ENCODE data around the gene PRMT3.
"Not testable (repeated sequence)": the region's sequence is repeated elsewhere in the genome, so short reads cannot be mapped to it uniquely, and the experiment has no call there.

PRMT3 gene

GRCh38 chr11:20373568-20374209 lies 13.8 kb upstream of the PRMT3 start:
- DNase-seq (ENCODE audit: insufficient read length, low spot score) (no peak), FAIRE-seq (no peak)

GRCh38 chr11:20374741-20375300 lies 12.7 kb upstream of the PRMT3 start:
- FAIRE-seq = no peak
- no peak for DNase-seq (ENCODE audit: insufficient read length, low spot score)

GRCh38 chr11:20376162-20376730 lies 11.3 kb upstream of the PRMT3 start:
- no peak for DNase-seq (ENCODE audit: insufficient read length, low spot score)
- FAIRE-seq = no peak

GRCh38 chr11:20385996-20386395 lies 1.5 kb upstream of the PRMT3 start:
- FAIRE-seq; DNase-seq (ENCODE audit: insufficient read length, low spot score): not testable (repeated sequence)

- FAIRE-seq = no peak
- DNase-seq (ENCODE audit: insufficient read length, low spot score) = no peak
Measured at GRCh38 chr11:20388096-20389055, 860 bp downstream of the PRMT3 start.

- DNase-seq (ENCODE audit: insufficient read length, low spot score) = peak; percentile 23
- no peak for FAIRE-seq
Measured at GRCh38 chr11:20397281-20397680, 9.8 kb downstream of the PRMT3 start.

- FAIRE-seq (no peak), DNase-seq (ENCODE audit: insufficient read length, low spot score) (no peak)
Measured at GRCh38 chr11:20399498-20399897, 12.0 kb downstream of the PRMT3 start.

- FAIRE-seq = no peak
- DNase-seq (ENCODE audit: insufficient read length, low spot score) = no peak
Measured at GRCh38 chr11:20403059-20403458, 15.5 kb downstream of the PRMT3 start.

GRCh38 chr11:20406484-20406883 lies 19.0 kb downstream of the PRMT3 start:
- FAIRE-seq (no peak), DNase-seq (ENCODE audit: insufficient read length, low spot score) (no peak)

GRCh38 chr11:20407344-20407743 lies 19.8 kb downstream of the PRMT3 start:
- DNase-seq (ENCODE audit: insufficient read length, low spot score) = no peak
- FAIRE-seq = no peak

- FAIRE-seq (no peak), DNase-seq (ENCODE audit: insufficient read length, low spot score) (no peak)
Measured at GRCh38 chr11:20415432-20415831, 27.9 kb downstream of the PRMT3 start.

- peak; percentile 9 for FAIRE-seq
Measured at GRCh38 chr11:20417771-20418170, 30.3 kb downstream of the PRMT3 start.

GRCh38 chr11:20421946-20422345 lies 34.4 kb downstream of the PRMT3 start:
- peak; percentile 9 for FAIRE-seq

More at GRCh38 chr11:20417771-20418170, 30.3 kb downstream of the PRMT3 start:
- DNase-seq (ENCODE audit: insufficient read length, low spot score) = no peak

GRCh38 chr11:20429216-20429615 lies 41.7 kb downstream of the PRMT3 start:
- no peak for DNase-seq (ENCODE audit: insufficient read length, low spot score)
- FAIRE-seq = no peak

More at GRCh38 chr11:20421946-20422345, 34.4 kb downstream of the PRMT3 start:
- DNase-seq (ENCODE audit: insufficient read length, low spot score) = no peak

- FAIRE-seq (no peak), DNase-seq (ENCODE audit: insufficient read length, low spot score) (no peak)
Measured at GRCh38 chr11:20438637-20439036, 51.1 kb downstream of the PRMT3 start.

GRCh38 chr11:20443596-20443995 lies 56.1 kb downstream of the PRMT3 start:
- no peak for FAIRE-seq
- DNase-seq (ENCODE audit: insufficient read length, low spot score) = peak; percentile 1

- FAIRE-seq (no peak), DNase-seq (ENCODE audit: insufficient read length, low spot score) (no peak)
Measured at GRCh38 chr11:20444535-20444934, 57.0 kb downstream of the PRMT3 start.

- FAIRE-seq (no peak), DNase-seq (ENCODE audit: insufficient read length, low spot score) (no peak)
Measured at GRCh38 chr11:20448834-20449233, 61.3 kb downstream of the PRMT3 start.

GRCh38 chr11:20450829-20451228 lies 63.3 kb downstream of the PRMT3 start:
- FAIRE-seq (no peak), DNase-seq (ENCODE audit: insufficient read length, low spot score) (no peak)

- DNase-seq (ENCODE audit: insufficient read length, low spot score) = no peak
- FAIRE-seq = no peak
Measured at GRCh38 chr11:20451568-20451967, 64.1 kb downstream of the PRMT3 start.

GRCh38 chr11:20452585-20452984 lies 65.1 kb downstream of the PRMT3 start:
- DNase-seq (ENCODE audit: insufficient read length, low spot score) (no peak), FAIRE-seq (no peak)
